Prostate gland (tissue), 2 donors: Measurements from ENCODE around the gene CD3G. TPM values are rescaled to one million over a fixed set of nuclear protein-coding genes. Genes with fewer than 3 reads are reported as not detected.

Experiments
- DNase-seq: peaks from one replicate; pipeline ENCODE4 v3.0.0-alpha.2; 2019; ENCODE audit warnings: low spot score
- H3K27ac ChIP-seq, 2 donors: fragments of 200-600 bp; sonication (generic); 2 replicates each; pipeline ENCODE4 v1.5.1; 2017 to 2019
- H3K27me3 ChIP-seq: fragments of 200-600 bp; sonication (generic); replicated peaks from 2 replicates; pipeline ENCODE4 v1.5.1; 2019; ENCODE audit not compliant: insufficient read depth
- H3K36me3 ChIP-seq, 2 donors: fragments of 200-600 bp; sonication (generic); 1 replicate in 1 of 2; 2 replicates in 1 of 2; pipeline versions ENCODE4 v1.5.1 to v1.8.1; 2017 to 2019
- H3K4me1 ChIP-seq: fragments of 200-600 bp; sonication (generic); replicated peaks from 2 replicates; pipeline ENCODE4 v1.5.1; 2019
- H3K4me3 ChIP-seq, 2 donors: fragments of 200-600 bp; sonication (generic); 2 replicates each; pipeline ENCODE4 v1.5.1; 2017 to 2019
- H3K9me3 ChIP-seq: fragments of 200-600 bp; sonication (generic); 2 replicates; pipeline ENCODE4 v1.5.1; 2017
- POLR2A ChIP-seq: fragments of 450-650 bp; IDR thresholded peaks from one replicate; pipeline ENCODE4 v1.6.1; 2016; ENCODE audit warnings: antibody characterized with exemption, mild to moderate bottlenecking
- POLR2AphosphoS5 ChIP-seq: sonication (generic); formaldehyde crosslinking; IDR thresholded peaks from one replicate; pipeline ENCODE4 v1.6.1; 2017; ENCODE audit warnings: antibody characterized with exemption
- WGBS: methylation state at CpG from one replicate; pipeline ENCODE4 v1.1.5; 2018; 5-methylcytosine and 5-hydroxymethylcytosine counted together
- intact Hi-C: fragments of 100-400 bp; cut with DNase I; formaldehyde crosslinking; loops from one replicate; pipeline ENCODE4 v1.14.2; 2022
- total RNA-seq, 2 donors: library from RNA; depleted of rRNA; stranded (reverse); fragments of >200 nt; gene quantifications; one replicate each; pipeline ENCODE4 v1.1.0, GENCODE V29; 2016
- TF ChIP-seq, protein P1 (sequence below), 4 experiments: fragments of 200-600 bp in 2 of 4; fragments of 450-650 bp in 2 of 4; sonication (generic) in 2 of 4; IDR thresholded peaks; 1 replicate in 3 of 4; 2 replicates in 1 of 4; pipeline ENCODE4 v1.5.1; 2016 to 2019; ENCODE audit warnings: antibody characterized with exemption in 4 of 4, mild to moderate bottlenecking in 2 of 4, moderate library complexity in 2 of 4

Gene CD3G
- total RNA-seq, 2 donors from 2014 or later: 1.2 to 1.7 TPM

- DNase-seq: peak; percentile 92
- Histone ChIP-seq H3K4me3 (peak within 1 kb of the TSS; percentile 64 to 84), H3K27ac (peak within 1 kb of the TSS; percentile 39 to 67), H3K4me1 (peaks cover 8% of the 10 kb centered on the region), H3K9me3 (no peaks in the 10 kb centered on the region), H3K27me3 (no peaks in the 10 kb centered on the region), H3K36me3 (no peaks in the 10 kb centered on the region)
- WGBS: 2% methylated on average over 33 of the region's 33 CpGs
- intact Hi-C loops: no loop called here
- TF ChIP-seq, protein P1, sequence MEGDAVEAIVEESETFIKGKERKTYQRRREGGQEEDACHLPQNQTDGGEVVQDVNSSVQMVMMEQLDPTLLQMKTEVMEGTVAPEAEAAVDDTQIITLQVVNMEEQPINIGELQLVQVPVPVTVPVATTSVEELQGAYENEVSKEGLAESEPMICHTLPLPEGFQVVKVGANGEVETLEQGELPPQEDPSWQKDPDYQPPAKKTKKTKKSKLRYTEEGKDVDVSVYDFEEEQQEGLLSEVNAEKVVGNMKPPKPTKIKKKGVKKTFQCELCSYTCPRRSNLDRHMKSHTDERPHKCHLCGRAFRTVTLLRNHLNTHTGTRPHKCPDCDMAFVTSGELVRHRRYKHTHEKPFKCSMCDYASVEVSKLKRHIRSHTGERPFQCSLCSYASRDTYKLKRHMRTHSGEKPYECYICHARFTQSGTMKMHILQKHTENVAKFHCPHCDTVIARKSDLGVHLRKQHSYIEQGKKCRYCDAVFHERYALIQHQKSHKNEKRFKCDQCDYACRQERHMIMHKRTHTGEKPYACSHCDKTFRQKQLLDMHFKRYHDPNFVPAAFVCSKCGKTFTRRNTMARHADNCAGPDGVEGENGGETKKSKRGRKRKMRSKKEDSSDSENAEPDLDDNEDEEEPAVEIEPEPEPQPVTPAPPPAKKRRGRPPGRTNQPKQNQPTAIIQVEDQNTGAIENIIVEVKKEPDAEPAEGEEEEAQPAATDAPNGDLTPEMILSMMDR (IDR thresholded peaks at IDR 0.05): peak in 1 of 4 experiments; percentile 5
- TF ChIP-seq POLR2AphosphoS5 (peak; percentile 99), POLR2A (peak; percentile 36)
Measured at GRCh38 chr11:118359295-118359958, 15.3 kb downstream of the CD3G start, which contains the start of gene UBE4A. UBE4A (plus strand) TSS chr11:118359600; CDS start chr11:118365081, 5,481 bp downstream.

DNA sequence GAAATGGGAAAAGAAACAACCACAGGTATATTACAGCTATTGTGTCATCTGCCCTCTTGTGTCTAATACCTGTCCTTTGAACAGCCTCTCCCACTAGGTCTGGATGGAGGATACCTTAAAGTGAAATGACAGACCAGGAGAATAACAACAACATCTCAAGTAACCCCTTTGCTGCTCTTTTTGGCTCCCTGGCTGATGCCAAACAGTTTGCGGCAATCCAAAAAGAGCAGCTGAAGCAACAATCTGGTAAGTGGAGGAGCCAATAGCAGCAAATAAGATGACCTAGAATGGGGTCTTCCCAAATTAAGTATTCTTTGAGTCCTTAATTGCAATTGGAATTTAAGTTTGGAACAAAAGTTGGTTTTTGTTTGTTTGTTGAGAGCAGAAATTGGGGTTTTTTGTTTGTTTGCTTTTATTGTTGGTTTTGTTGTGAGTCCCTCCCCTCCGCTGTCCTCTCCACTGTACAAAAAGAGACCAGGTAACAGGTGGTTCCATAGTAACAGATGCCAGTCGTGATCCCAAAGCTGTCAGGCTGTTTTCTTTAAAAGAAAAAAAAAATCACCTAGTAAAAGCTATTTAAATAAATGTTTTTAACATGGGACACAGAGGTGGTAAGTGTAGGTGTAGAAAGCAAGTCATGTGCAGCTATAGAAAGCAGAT is 20.9 kb downstream of the CD3G start:
- Histone ChIP-seq H3K9me3 (no peaks in the 10 kb centered on the region), H3K4me1 (peaks cover 9% of the 10 kb centered on the region), H3K36me3 (no peaks in the 10 kb centered on the region), H3K4me3 (no peak overlapping the region), H3K27ac (peak overlapping the region in 1 of 2 donors; percentile 69), H3K27me3 (no peaks in the 10 kb centered on the region)
- DNase-seq: no peak
- TF ChIP-seq POLR2AphosphoS5: no peak
- TF ChIP-seq, protein P1 (IDR thresholded peaks at IDR 0.05): no peak
- no peak for TF ChIP-seq POLR2A
- 85% methylated on average over 3 of the region's 3 CpGs for WGBS
- intact Hi-C loops: no loop called here

DNA sequence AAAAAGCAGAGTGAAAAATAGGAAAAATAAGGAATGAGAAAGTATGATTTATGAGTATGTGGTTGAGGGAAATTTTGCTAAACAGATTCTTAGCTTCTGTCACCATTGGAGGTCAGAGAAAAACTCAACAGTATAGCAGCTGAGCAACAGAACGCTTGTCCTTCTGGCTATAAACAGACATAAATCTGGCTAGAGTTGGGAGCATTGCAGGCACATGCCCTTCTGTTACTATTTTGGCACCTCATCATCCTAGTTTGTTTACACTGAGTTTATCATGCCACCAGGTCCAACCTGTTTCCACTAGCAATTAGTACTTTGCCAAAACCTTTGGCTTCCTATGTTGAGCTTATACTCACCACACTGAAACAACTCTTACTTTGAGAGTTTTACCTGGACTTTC is 22.1 kb downstream of the CD3G start:
- H3K4me3 ChIP-seq: no peak overlapping the region
- no peaks in the 10 kb centered on the region for H3K36me3 ChIP-seq
- intact Hi-C loops: no loop called here
- H3K27ac ChIP-seq: peak overlapping the region; percentile 59 to 69
- TF ChIP-seq POLR2A: no peak
- TF ChIP-seq, protein P1 (IDR thresholded peaks at IDR 0.05): no peak
- peak; percentile 95 for TF ChIP-seq POLR2AphosphoS5
- H3K27me3 ChIP-seq: no peaks in the 10 kb centered on the region
- DNase-seq: peak; percentile 84
- H3K9me3 ChIP-seq: no peaks in the 10 kb centered on the region
- 29% methylated on average over 1 of the region's 1 CpG for WGBS
- H3K4me1 ChIP-seq: peaks cover 3% of the 10 kb centered on the region

DNA sequence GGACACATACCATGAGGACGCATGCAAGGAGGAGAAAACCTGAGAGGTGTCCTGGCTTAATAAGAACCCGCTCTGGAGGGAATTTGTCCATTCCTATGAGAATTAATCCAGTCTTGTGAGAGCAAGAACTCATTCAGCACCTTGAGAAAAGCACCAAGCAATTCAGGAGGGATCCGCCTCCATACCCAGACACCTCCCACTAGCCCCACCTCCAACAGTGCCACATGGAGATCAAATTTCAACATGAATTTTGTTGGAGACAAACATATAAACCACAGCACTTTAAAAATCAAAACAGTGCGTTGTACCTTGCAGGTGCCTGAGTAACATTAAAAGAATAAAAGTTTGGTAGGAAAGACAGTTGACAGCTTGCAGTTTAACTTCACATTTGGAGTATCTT is 26.6 kb downstream of the CD3G start:
- peaks cover 9 to 20% of the 10 kb centered on the region in 2 donors for H3K36me3 ChIP-seq
- H3K4me1 ChIP-seq: peaks cover 3% of the 10 kb centered on the region
- no peak overlapping the region for H3K27ac ChIP-seq
- peak; percentile 22 for DNase-seq
- no peak for TF ChIP-seq POLR2A
- peak; percentile 50 for TF ChIP-seq POLR2AphosphoS5
- TF ChIP-seq, protein P1 (IDR thresholded peaks at IDR 0.05): no peak
- WGBS: 81% methylated on average over 4 of the region's 4 CpGs
- H3K4me3 ChIP-seq: no peak overlapping the region
- no peaks in the 10 kb centered on the region for H3K27me3 ChIP-seq
- intact Hi-C loops: no loop called here
- no peaks in the 10 kb centered on the region for H3K9me3 ChIP-seq
